GM18868 (cell line): ENCODE data around the gene MYO1B.

Experiments
- ATAC-seq: cut with Tn5 transposase; IDR thresholded peaks from one replicate; pipeline ENCODE4 v1.9.1; 2021; ENCODE audit warnings: mild to moderate bottlenecking, moderate library complexity; ENCODE audit not compliant: unreplicated experiment

The MYO1B gene

GRCh38 chr2:191396794-191397193 is 151.6 kb downstream of the MYO1B start:
- ATAC-seq, result no peak

GRCh38 chr2:191399601-191400000 is 154.4 kb downstream of the MYO1B start:
- no peak for ATAC-seq

- ATAC-seq, result no peak
Measured at GRCh38 chr2:191401287-191401686, 156.1 kb downstream of the MYO1B start.

- ATAC-seq, result no peak
Measured at GRCh38 chr2:191402966-191403565, 157.9 kb downstream of the MYO1B start.

- no peak for ATAC-seq
Measured at GRCh38 chr2:191404568-191404991, 159.4 kb downstream of the MYO1B start.

GRCh38 chr2:191405546-191405945 is 160.3 kb downstream of the MYO1B start:
- ATAC-seq, result no peak

- ATAC-seq, result no peak
Measured at GRCh38 chr2:191410646-191411436, 165.6 kb downstream of the MYO1B start.

- ATAC-seq, result no peak
Measured at GRCh38 chr2:191411472-191411871, 166.3 kb downstream of the MYO1B start.

GRCh38 chr2:191412353-191412752 is 167.1 kb downstream of the MYO1B start:
- no peak for ATAC-seq

GRCh38 chr2:191415101-191415500 is 169.9 kb downstream of the MYO1B start:
- ATAC-seq, result no peak

GRCh38 chr2:191415858-191416257 is 170.7 kb downstream of the MYO1B start:
- no peak for ATAC-seq

- no peak for ATAC-seq
Measured at GRCh38 chr2:191417746-191418145, 172.5 kb downstream of the MYO1B start.

- no peak for ATAC-seq
Measured at GRCh38 chr2:191421950-191422349, 176.7 kb downstream of the MYO1B start.

GRCh38 chr2:191427031-191427430 is 181.8 kb downstream of the MYO1B start:
- ATAC-seq, result no peak

GRCh38 chr2:191428141-191428540 is 182.9 kb downstream of the MYO1B start:
- no peak for ATAC-seq

- ATAC-seq, result no peak
Measured at GRCh38 chr2:191430476-191430875, 185.3 kb downstream of the MYO1B start.

GRCh38 chr2:191432121-191432520 is 186.9 kb downstream of the MYO1B start:
- no peak for ATAC-seq

- ATAC-seq, result no peak
Measured at GRCh38 chr2:191434072-191434471, 188.9 kb downstream of the MYO1B start.

GRCh38 chr2:191435141-191435540 is 189.9 kb downstream of the MYO1B start:
- ATAC-seq, result no peak

GRCh38 chr2:191436368-191437055 is 191.3 kb downstream of the MYO1B start:
- no peak for ATAC-seq

GRCh38 chr2:191439481-191439880 is 194.3 kb downstream of the MYO1B start:
- ATAC-seq, result no peak
